HTR-8/SVneo (cell line): ENCODE measurements around the gene CATSPERD.
A peak's percentile ranks its signal among the peaks of the same experiment; 100 is the strongest.

Source experiments
- DNase-seq: peaks from one replicate; pipeline ENCODE4 v3.0.0; 2011; ENCODE audit warnings: low spot score, mixed read lengths; ENCODE audit not compliant: insufficient read length
- FAIRE-seq: peaks from 2 replicates; lab custom pipeline; 2011; peaks lifted over from hg19 to GRCh38; lab: Jason Lieb, UNC

Gene CATSPERD, protein sequence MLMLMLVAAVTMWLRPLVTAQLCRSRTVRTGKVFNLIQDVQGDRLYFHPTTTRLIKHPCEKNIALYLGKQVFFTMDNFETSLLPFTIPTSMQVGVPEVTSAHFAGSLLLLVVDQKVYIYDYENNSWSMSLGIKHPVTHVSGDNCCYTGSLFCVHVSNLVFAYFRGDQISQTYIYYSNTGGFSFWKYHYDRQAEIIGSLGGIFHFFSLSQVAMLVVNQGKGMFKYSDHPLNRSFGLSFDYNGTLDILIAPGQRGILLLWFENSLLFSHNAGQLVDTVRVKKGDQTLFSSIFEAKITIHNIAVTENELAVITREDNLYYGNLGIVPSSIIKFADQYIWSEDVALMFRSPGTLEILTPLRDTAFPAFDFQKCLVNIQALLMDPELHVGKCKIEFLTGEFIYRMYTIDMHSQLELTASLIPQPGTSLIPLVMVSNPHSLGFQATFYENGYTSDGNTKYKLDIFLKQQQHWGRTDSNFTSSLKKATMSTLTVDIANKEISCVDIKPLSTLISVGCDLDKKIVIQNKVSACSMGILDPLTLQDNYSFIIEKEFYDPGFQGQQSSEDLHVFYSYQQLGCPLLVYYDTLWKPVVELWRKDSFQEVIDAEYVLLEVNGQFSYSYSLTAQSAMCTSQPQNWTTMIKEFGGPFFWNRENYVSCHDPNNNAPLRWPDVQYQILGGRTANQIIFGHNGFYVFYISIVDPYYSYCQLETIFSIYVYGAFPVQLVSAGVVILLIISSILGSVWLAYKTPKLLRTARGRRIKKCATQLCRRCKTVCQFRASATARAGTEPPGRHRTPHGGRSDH

DNA sequence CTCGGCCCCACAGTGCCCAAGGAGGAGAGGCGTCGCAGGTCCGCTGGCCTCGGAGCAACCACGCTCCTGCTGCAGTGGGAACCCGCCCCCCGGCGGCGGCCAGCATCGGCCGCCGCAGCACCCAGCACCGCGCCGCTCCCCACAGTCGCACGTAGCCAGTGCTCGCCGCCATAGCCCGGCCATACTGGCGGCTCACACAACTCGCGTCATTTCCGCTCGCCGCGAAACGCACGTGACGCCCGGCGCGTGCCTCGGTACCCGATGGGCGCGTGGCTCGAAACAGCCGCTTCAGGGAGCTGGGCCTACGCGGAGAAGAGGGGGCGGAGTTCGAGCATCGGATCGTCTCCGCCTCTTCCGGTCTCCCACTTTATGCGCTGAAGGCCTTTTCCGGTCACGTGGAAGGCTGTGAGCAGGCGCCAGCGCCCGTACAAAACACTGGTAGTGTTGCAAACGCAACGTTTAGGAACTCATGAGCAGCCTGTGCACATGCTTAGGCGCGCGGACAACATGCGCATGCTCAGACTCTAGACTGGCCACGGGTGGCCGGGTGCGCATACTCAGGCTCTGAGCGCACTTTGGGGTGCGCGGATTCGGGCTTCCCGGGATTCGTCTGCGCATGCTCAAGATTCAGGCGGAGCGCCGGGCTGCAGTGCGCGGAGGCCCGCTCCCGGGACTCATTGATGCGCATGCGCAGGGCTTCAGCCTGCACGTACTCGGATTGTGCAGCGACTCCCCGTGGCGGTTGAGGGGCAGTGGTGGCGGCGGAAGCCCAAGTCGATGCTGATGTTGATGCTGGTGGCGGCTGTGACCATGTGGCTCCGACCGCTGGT is at the start of gene CATSPERD, which contains the start of gene LONP1:
TSS of gene CATSPERD (plus strand) at position 677 of the 830 bp plus-strand sequence. CDS start at position 778, 101 bp downstream.
TSS of gene LONP1 (minus strand) at position 186 of the 830 bp plus-strand sequence. CDS start at position 172, 14 bp downstream.
- DNase-seq (peak; percentile 98), FAIRE-seq (peak; percentile 95)

DNA sequence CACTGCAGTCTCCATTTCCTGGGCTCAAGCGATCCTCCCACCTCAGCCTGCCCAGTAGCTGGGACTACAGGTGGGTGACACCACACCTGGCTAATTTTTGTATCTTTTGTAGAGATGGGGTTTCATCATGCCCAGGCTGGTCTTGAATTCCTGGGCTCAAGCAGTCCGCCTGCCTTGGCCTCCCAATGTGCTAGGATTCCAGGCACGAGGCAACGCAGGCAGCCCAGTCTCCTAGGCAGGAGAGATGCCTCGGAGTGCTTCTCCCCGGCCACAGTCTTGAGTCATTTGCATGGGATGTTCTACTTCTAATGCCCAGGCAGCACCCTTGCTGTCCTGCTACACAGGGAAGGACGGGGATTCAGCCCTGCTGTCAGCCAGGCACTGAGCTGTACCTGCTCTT is 48.8 kb upstream of the CATSPERD start:
- FAIRE-seq (no peak), DNase-seq (no peak)

DNA sequence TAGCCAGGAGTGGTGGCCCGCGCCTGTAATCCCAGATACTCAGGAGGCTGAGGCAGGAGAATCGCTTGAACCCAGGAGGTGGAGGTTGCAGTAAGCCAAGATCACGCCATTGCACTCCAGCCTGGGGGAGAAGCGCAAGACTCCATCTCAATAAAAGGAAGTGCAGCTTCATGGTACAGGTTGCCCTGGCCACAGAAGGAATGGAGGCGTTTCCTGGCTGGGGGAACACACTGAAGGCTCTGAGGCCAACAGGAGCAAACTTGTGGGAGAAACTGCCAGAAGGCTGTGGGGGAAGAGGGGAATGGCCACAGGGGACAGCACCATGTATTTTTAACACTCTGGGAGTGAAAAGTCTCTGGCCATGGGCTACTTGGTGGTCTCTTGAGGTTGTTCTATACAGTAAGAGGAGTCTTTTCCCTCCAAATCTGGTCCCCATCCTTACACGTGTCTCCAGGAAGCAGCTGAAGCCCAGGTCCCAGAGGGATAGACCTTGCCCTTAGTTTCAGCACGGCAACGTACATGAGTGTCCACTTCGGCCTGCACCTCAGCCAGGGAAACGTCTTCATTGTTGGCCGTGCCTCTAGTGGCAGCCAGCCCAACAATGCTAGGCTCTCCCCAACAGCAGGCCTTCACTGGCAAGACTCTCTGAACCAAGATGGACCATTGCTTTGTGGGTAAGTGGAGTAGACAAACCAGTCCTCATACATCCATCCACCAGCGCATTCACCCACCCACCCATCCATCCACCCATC is 47.6 kb upstream of the CATSPERD start:
- FAIRE-seq (no peak), DNase-seq (no peak)

DNA sequence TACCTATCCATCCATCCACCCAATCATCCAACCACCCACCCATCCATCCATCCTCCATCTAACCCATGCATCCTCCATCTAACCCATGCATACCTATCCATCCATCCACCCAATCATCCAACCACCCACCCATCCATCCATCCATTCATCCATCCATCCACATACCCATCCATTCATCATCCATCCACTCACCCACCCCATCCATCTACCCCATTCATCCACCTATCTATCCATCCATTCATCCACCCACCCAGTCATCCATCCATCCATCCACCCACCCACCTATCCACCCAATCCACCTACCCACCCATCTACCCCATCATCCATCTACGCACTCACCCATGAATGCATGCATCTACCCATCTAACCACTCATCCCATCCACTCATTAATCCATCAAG is 46.7 kb upstream of the CATSPERD start:
- peak; percentile 94 for FAIRE-seq
- DNase-seq, result no peak

DNA sequence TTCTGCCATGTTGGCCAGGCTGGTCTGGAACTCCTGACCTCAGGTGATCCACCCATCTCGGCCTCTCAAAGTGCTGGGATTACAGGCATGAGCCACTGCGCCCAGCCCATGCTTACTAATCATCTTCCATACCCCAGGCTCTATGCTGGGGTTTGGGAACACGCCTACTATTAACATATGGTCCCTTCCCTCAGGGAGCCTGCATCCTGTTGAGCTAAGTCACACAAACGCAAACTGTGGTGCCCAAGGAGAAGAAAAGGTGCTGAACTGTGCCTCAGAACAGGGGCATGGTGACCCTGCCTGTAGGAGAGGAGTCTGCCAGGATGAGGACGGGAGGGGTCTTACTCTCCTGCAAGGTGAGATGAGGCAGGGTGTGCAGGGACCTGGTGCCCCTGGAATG is 45.7 kb upstream of the CATSPERD start:
- FAIRE-seq (no peak), DNase-seq (no peak)

DNA sequence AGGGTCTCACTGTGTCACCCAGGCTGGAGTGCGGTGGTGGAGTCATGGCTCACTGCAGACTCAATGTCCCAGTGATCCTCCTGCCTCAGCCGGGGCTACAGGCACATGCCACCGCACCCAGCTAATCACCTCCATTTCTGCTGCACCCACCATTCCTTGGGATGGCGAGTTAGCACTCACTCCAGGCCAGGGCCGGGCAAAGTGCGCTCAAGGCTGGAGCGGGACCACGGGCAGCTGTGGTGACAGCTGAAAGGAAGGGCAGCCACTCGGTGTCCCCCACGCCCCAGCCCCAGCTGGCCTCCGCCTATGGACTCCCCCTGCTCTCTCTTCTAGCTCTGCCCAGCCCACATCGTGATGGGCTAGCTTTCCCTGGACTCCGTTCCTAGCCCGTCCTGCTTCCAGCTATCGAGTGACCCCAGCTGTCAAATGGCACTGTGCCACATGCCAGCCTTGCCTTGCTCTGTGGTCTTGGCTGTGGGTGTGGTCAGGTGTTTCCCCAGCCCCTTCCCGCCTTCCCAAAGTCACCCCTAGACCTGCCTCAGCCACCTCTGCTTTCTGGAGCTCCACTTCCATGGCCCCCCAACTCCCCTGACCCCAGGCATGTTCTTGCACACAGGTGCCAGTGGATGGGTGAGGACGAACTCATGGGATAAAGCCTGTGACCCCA is 44.2 kb upstream of the CATSPERD start:
- DNase-seq (no peak), FAIRE-seq (no peak)

DNA sequence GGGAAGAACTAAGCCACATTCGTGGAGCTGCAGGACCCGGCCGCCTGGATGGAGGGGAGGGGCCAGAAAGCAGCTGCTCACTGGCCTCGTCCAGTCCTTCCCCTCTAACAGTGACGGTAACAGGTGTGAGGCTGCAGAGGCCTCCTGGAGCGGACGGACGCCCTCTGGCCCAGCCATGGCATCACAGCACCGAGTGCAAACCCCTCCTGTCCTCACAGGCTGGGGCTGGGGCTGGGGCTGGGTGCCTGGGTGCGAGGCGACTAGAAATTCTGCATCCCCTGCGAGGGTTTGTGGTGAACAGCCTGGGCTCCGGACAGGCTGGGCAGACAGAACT is 43.7 kb upstream of the CATSPERD start:
- FAIRE-seq (no peak), DNase-seq (no peak)

DNA sequence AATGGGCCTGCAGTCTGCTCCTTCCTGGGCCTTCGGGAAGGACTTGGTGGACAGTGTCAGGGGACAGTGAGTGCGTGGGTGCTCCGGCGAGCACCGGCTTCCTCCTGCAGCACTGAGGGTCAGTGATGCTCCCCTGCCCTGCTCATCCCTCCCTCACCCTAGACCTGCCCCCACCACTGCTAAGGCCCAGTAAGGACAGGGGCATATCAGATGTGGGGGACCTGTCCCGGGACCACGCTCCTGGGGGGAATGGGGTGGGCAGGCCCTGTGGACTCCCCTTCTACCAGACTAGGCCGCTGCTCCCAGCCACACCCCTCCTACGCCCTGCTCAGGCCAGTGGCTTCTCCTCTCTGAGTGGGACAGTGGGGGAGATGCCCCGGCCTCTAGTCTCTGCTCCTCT is 43.3 kb upstream of the CATSPERD start:
- DNase-seq, result no peak
- FAIRE-seq, result no peak

DNA sequence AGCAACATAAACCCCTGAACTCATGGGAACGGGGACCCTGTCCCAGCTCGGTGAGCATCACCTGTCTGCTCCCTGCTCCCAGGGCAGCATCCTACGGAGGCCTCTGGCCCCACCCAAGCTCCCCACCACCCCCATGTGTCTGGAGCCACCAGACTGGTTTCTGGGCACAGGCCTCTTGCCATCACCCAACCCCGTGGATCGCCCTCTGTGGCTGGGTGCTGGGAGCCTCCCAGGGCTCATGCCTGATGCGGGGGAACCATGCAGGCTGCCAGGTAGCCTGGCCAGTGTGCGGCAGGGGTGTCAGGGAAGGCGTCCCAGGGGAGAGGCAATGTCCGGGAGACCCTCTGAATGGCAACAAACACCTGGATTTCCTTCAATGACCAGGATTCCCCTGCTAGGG is 42.9 kb upstream of the CATSPERD start:
- FAIRE-seq, result no peak
- no peak for DNase-seq

DNA sequence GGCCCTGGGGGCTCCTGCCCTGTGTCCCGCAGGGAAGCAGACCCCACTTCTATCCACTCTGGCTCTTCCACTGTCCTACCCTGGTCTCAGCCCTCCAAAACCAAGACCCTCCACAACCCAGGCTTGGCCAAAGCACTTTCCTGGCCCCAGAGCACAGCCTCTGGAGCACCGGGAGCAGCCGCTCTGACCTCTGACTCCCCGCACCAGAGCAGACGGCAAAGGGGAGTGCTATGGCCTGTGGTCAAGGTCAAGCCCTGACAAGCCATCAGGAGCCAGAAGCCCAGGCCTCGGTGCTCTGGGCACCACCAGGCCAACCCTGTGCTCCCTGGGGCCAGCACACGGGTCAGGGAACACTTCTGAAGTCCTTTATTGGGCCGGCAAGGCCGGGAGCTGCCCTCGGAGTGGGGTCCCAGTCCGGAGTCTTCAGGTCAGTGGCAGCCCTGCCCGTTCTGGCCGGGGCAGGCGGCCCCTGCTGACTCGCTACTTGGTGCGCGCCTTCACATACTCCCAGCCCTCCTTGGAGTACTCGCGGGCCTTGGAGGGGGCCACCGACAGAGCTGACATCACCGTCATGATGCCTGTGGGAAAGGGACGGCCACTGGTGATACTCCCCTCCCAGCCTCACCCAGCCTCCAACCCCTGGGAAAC is 42.2 kb upstream of the CATSPERD start:
- DNase-seq (no peak), FAIRE-seq (no peak)

DNA sequence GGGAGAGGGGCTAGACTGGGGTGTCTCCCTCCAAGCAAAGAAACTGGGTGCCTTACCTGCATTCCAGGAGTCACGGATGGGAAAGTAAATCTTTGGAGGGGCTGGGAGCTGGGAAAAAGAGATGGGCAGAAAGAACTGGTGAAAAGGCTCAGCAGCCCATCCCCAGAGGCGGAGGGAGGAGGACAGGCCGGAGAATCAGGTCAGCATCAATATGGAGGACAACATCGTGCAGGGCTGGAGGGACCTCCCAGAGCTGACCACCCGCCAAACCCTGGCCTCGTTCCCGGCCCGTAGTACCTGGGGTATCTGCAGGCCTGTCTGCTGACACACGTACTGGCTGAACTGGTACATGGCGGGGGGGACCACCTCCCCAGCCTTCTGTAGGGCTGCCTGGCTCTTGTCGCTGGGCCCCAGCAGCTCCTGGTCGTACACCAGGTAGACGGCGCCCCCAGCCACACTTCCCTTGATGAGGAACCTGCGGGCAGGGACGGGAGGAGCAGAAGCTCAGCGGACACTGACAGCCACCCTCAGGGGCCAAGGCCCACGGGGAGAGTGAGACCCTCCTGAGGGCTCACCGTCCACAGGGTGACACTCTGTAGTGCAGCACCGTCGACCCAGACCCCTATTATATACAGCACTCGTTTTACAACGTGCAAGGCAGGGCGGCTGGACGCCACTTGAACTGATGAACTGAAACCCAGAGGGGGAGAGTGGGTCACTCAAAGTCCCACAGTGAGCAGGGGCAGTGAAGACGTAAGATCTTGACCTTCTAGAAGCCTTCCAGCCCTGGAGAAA is 41.0 kb upstream of the CATSPERD start:
- FAIRE-seq (no peak), DNase-seq (no peak)

DNA sequence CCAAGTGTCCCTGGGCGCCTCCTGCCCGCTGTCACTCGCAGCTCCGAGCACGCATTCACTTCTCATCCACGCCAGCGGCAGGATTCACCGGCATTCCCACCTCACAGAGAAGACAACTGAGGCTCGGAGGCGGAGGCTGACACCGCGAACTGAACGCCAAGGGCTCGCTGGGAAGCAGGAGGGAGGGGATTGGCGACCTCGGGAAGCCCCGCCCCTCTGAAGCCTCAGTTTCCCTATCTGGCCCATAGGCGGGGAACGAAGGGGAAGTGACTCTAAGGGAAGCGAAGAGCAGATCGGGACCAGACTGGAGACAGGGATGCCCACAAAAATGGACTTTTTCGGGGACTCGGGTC is 40.4 kb upstream of the CATSPERD start:
- no peak for FAIRE-seq
- no peak for DNase-seq

DNA sequence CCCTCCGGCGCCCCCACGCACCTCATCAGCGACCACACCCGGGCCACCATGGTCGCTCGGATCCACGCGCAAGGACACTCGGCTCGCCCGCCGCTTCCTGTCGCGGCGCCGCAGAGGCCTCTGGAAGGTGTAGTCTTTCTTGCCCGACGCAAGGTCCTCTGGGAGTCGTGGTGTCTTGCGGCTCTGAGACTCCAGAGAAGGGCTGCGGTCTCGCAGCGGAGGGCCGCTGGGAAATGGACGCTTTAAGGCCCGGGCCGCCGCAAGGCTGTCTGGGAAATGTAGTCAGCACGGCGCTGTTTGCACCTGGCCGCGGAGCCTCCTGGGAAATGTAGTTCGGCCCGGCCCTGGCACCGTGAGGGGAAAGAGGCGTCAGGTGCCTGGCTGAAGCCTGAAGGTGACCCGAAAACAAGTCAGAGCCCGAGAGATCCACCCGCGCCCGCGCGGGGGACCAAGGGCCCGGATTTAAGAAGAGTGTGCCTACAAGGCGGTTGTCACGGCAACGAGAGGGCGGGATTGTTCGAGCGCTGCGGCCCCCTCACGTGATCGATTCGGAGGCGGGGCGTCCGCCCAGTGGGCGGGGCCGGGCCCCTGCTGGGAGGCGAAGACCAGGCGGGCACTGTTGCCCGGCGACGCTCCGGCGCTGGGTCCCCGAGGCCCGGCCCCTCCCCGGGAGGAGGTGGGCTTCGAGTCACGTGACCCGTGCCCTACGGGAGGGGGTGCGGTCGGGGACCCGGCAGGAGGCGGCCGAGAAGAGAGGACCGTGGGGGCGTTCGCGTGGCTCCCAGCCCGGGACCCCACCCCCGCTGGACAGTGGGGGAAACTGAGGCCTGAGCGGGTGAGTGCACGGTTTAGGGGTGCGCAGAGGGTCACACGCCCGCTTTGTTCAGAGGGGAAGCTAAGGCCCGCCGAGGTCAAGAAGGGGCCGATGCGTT is 39.7 kb upstream of the CATSPERD start, which contains the start of the genes HSD11B1L and MICOS13:
TSS of gene HSD11B1L (plus strand) at position 591 of the 932 bp plus-strand sequence. CDS start 3,806 bp downstream, outside the sequence.
TSS of gene MICOS13 (minus strand) at position 80 of the 932 bp plus-strand sequence. CDS start at position 50, 30 bp downstream.
- peak; percentile 70 for FAIRE-seq
- DNase-seq, result peak; percentile 98

DNA sequence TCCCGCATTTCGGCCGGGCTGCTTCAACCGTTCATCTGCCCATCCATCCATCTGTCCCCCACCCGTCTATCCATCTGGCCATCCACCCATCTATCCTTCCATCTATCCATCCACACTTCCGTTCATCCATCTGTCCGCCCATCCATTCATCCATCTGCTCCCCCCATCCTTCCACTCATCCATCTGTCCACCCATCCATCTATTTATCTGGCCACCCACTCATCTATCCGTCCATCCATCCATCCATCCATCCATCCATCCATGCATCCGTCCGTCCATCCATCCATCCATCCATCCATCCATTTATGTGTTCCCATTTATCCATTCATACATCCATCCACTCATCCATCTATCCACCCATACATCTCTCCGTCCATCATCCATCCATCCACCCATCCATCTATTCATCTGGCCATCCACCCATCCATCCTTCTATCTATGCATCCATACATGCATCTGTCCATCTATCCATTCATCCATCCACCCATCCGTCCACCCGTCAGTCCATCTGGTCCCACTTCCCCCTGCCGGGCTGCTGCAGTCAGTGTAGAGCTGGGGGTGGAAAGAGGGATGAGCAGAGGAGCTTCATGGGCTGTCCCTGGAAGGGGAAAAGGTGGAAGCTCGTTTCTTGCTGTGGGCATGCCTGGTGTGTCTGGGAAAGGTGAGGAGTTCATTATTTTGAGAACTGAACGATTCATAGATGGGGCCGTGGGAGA is 38.9 kb upstream of the CATSPERD start:
- DNase-seq, result no peak
- peak; percentile 59 for FAIRE-seq

DNA sequence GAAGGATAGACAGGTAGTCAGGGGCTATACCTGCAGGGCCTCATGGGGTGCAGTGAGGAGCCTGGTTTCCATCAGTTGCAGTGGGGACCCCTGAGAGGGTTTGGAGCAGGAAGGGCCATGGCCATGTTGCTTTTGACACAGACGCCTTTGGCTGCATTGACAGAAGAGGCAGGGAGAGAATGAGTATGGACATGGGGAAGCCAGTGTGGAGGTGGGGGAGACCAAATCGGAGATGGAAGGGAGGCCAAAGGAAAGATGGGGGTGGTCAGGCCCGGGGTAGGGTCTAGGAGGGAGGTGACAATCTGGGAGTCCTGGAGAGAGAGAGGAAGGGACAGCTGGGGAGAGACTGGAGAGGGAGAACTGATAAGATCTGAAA is 38.3 kb upstream of the CATSPERD start:
- FAIRE-seq (no peak), DNase-seq (no peak)

DNA sequence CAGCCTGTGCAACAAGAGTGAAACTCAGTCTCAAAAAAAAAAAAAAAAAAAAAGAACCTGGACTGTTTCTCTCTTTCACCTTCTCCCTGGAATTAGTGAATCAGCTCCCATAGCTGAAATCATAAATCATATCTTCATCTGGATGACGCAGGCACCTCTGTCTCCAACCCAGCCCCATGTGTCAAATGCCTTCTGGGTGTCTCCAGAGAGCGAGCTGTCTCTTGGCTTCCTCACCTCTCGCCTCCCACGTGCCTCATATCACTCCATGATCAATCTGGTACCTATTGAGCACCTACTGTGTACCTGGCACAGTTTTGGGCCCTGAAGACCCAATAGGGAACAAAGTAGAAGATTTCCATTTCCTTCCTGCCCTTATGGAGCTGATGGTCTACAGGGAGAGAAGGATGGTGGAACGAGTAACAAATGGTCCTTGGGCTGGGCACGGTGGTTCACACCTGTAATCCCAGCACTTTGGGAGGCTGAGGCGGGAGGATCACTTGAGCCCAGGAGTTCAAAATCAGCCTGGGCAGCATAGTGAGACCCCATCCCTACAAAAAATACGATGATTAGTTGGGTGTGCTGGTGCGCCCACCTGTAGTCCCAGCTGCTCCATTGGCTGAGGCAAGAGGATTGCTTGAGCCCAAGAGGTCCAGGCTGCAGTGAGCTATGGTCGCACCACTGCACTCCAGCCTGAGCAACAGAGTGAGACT is 37.1 kb upstream of the CATSPERD start:
- no peak for FAIRE-seq
- DNase-seq, result no peak
